Right lobe of liver (tissue), 6 donors: ENCODE results near the gene TM9SF2. TPM values are rescaled to one million over a fixed set of nuclear protein-coding genes. Genes with fewer than 3 reads are reported as not detected.
"Not testable (repeated sequence)": the region's sequence is repeated elsewhere in the genome, so short reads cannot be mapped to it uniquely, and the experiment has no call there.

ENCODE experiments used
- ATAC-seq, 4 donors: fragments of 200-7000 bp; cut with Tn5 transposase; one replicate each; pipeline ENCODE4 v1.9.1; 2020; ENCODE audit warnings: mild to moderate bottlenecking in 4 of 4, moderate library complexity in 4 of 4
- DNase-seq, 3 donors: peaks; one replicate each; pipeline ENCODE4 v3.0.0-alpha.2; 2020
- H3K27ac ChIP-seq, 3 donors: fragments of 200-600 bp; one replicate each; pipeline ENCODE4 v1.8.0; 2022
- H3K27me3 ChIP-seq, 2 donors: fragments of 200-600 bp; one replicate each; pipeline ENCODE4 v1.8.0; 2022
- H3K36me3 ChIP-seq, 4 donors: fragments of 200-600 bp; sonication (generic) in 1 of 4; one replicate each; pipeline versions ENCODE4 v1.5.1 to v1.8.0; 2017 to 2022; ENCODE audit warnings: control low read depth in 1 of 4
- H3K4me1 ChIP-seq, 4 donors: fragments of 200-600 bp; sonication (generic) in 1 of 4; one replicate each; pipeline versions ENCODE4 v1.5.1 to v1.8.0; 2017 to 2022; ENCODE audit warnings: control low read depth in 1 of 4
- H3K4me3 ChIP-seq, 3 donors: fragments of 200-600 bp; one replicate each; pipeline ENCODE4 v1.8.0; 2022
- H3K9me3 ChIP-seq, 4 donors: fragments of 200-600 bp; sonication (generic) in 1 of 4; one replicate each; pipeline versions ENCODE4 v1.5.1 to v1.8.0; 2017 to 2022; ENCODE audit warnings: control low read depth in 1 of 4
- CTCF ChIP-seq, 4 donors: fragments of 200-600 bp in 3 of 4; fragments of 450-650 bp in 1 of 4; IDR thresholded peaks; one replicate each; pipeline versions ENCODE4 v1.5.1 to v1.8.0; 2016 to 2022; ENCODE audit warnings: antibody characterized with exemption in 4 of 4, mild to moderate bottlenecking in 2 of 4
- POLR2A ChIP-seq: fragments of 450-650 bp; IDR thresholded peaks from one replicate; pipeline ENCODE4 v1.6.1; 2017; ENCODE audit warnings: antibody characterized with exemption, mild to moderate bottlenecking
- WGBS: methylation state at CpG from one replicate; pipeline ENCODE4 v1.1.6; 2018; ENCODE audit warnings: low coverage, low lambda C conversion rate; ENCODE audit not compliant: insufficient coverage; ENCODE audit errors: missing lambda C conversion rate; 5-methylcytosine and 5-hydroxymethylcytosine counted together
- intact Hi-C, 2 donors: fragments of 100-400 bp; cut with DNase I; formaldehyde crosslinking; loops; one replicate each; pipeline versions ENCODE4 v1.11.2 to v1.14.1; 2022
- total RNA-seq, 6 experiments: library from RNA; depleted of rRNA in 2 of 6; stranded (reverse); fragments of >200 nt in 2 of 6; fragmentation: NEBNext Ultra II Directional in 3 of 6; extraction: Animal tissue kit (Norgen Biotek cat#: 25700) in 3 of 6; gene quantifications; one replicate each; pipeline versions ENCODE4 v1.1.0 to v1.2.4, GENCODE V29; 2016 to 2023
- donor health status: DM: no; HTN: yes; CAD: no.
- donor health status: DM: no; HTN: no; CAD: no.
- donor health status: DM: no; HTN: no; CAD: no.
- donor health status: DM: no; HTN: yes; CAD: no.
- donor health status: DM: no; HTN: yes; CAD: no.

TM9SF2 gene
- total RNA-seq, 6 experiments from 2014 or later = 83.6 to 102 (median 92.2) TPM

GRCh38 chr13:99565478-99566124, 64.3 kb downstream of the TM9SF2 start:
- no peaks in the 10 kb centered on the region for H3K27me3 ChIP-seq
- intact Hi-C loops = no loop called here
- peak in 3 of 4 donors; percentile 30 to 47 (median 44) for ATAC-seq
- TF ChIP-seq CTCF (IDR thresholded peaks at IDR 0.05) (no peak), POLR2A (no peak)
- no peaks in the 10 kb centered on the region for H3K9me3 ChIP-seq
- no peak for DNase-seq
- H3K4me1 ChIP-seq = no peaks in the 10 kb centered on the region
- H3K27ac ChIP-seq = no peak overlapping the region
- H3K36me3 ChIP-seq = peaks cover 0 to 18% (median 5%) of the 10 kb centered on the region in 4 donors
- peak overlapping the region in 2 of 3 donors; percentile 19 to 23 for H3K4me3 ChIP-seq
- 80% methylated on average over 5 of the region's 30 CpGs for WGBS

GRCh38 chr13:99566125-99567083, 65.1 kb downstream of the TM9SF2 start:
- WGBS = 88% methylated on average over 31 of the region's 37 CpGs
- Histone ChIP-seq H3K4me1 (no peaks in the 10 kb centered on the region), H3K36me3 (peaks cover 0 to 18% (median 1%) of the 10 kb centered on the region in 4 donors), H3K27me3 (no peaks in the 10 kb centered on the region), H3K9me3 (no peaks in the 10 kb centered on the region), H3K27ac (no peak overlapping the region), H3K4me3 (peak overlapping the region in 2 of 3 donors; percentile 19 to 23)
- DNase-seq (no peak), ATAC-seq (peak; percentile 21 to 72 (median 64))
- TF ChIP-seq POLR2A = no peak
- no peak for TF ChIP-seq CTCF (IDR thresholded peaks at IDR 0.05)
- intact Hi-C loops = no loop called here

- DNase-seq, H3K36me3 ChIP-seq, H3K4me3 ChIP-seq, intact Hi-C loops, H3K4me1 ChIP-seq, H3K27ac ChIP-seq, H3K27me3 ChIP-seq, H3K9me3 ChIP-seq, ATAC-seq: not testable (repeated sequence)
- 67% methylated on average over 1 of the region's 6 CpGs for WGBS
Measured at GRCh38 chr13:99568901-99569300, 67.6 kb downstream of the TM9SF2 start.

GRCh38 chr13:99572131-99572530, 70.9 kb downstream of the TM9SF2 start:
- DNase-seq = no peak
- TF ChIP-seq POLR2A = no peak
- TF ChIP-seq CTCF (IDR thresholded peaks at IDR 0.05) = no peak

GRCh38 chr13:99572921-99573320, 71.6 kb downstream of the TM9SF2 start:
- no peak for DNase-seq
- H3K4me1 ChIP-seq = peaks cover 0 to 7% (median 2%) of the 10 kb centered on the region in 4 donors
- no peak overlapping the region for H3K4me3 ChIP-seq
- 73% methylated on average over 9 of the region's 13 CpGs for WGBS
- H3K9me3 ChIP-seq = no peaks in the 10 kb centered on the region
- no peak for ATAC-seq
- H3K36me3 ChIP-seq = no peaks in the 10 kb centered on the region
- TF ChIP-seq POLR2A (no peak), CTCF (IDR thresholded peaks at IDR 0.05) (no peak)
- intact Hi-C loops = no loop called here
- no peaks in the 10 kb centered on the region for H3K27me3 ChIP-seq
- H3K27ac ChIP-seq = no peak overlapping the region

More at GRCh38 chr13:99572131-99572530, 70.9 kb downstream of the TM9SF2 start:
- no peaks in the 10 kb centered on the region for H3K36me3 ChIP-seq
- no peak overlapping the region for H3K4me3 ChIP-seq
- ATAC-seq = no peak
- WGBS = 46% methylated on average over 2 of the region's 8 CpGs
- no peak overlapping the region for H3K27ac ChIP-seq
- no peaks in the 10 kb centered on the region for H3K4me1 ChIP-seq
- intact Hi-C loops = no loop called here
- H3K9me3 ChIP-seq = no peaks in the 10 kb centered on the region
- no peaks in the 10 kb centered on the region for H3K27me3 ChIP-seq
